Measurements from ENCODE around the gene CHAC1. TPM values are rescaled to one million over a fixed set of nuclear protein-coding genes. Genes with fewer than 3 reads are reported as not detected.

CHAC1 gene
- total RNA-seq, 2 experiments from 2014 or later: 40.4 to 55.6 TPM

Small RNA genes lying within 50 kb of the gene (small RNA-seq; reads per million reads assigned to genes)
- gene ISCA1P4: not detected

Other genes with a start within 250 kb of the CHAC1 start
- gene RMDN3, start 198.2 kb upstream of the CHAC1 start, total RNA-seq (2014; rRNA removed; shearing (Covaris generic)): 10.7 and 14.9 TPM in 2 replicates
- gene RMDN3, start 198.2 kb upstream of the CHAC1 start, total RNA-seq (2022): 21.5 and 23.7 TPM in 2 replicates
- 97.4 and 113 TPM in 2 replicates for gene GCHFR, start 189.4 kb upstream of the CHAC1 start, total RNA-seq (2014; rRNA removed; shearing (Covaris generic))
- gene GCHFR, start 189.4 kb upstream of the CHAC1 start, total RNA-seq (2022): 66.0 and 75.7 TPM in 2 replicates
- 4.0 and 4.7 TPM in 2 replicates for gene C15orf62, start 183.5 kb upstream of the CHAC1 start, total RNA-seq (2014; rRNA removed; shearing (Covaris generic))
- 2.4 and 2.7 TPM in 2 replicates for gene C15orf62, start 183.5 kb upstream of the CHAC1 start, total RNA-seq (2022)
- gene ZFYVE19, start 146.4 kb upstream of the CHAC1 start, total RNA-seq (2014; rRNA removed; shearing (Covaris generic)): 24.3 and 29.3 TPM in 2 replicates
- 18.8 and 22.8 TPM in 2 replicates for gene ZFYVE19, start 146.4 kb upstream of the CHAC1 start, total RNA-seq (2022)
- 24.2 and 39.2 TPM in 2 replicates for gene DNAJC17, start 146.0 kb upstream of the CHAC1 start, total RNA-seq (2014; rRNA removed; shearing (Covaris generic))
- gene DNAJC17, start 146.0 kb upstream of the CHAC1 start, total RNA-seq (2022): 38.8 and 39.9 TPM in 2 replicates
- gene PPP1R14D, start 124.8 kb upstream of the CHAC1 start, total RNA-seq (2014; rRNA removed; shearing (Covaris generic)): not detected in 2 replicates
- not detected in 2 replicates for gene PPP1R14D, start 124.8 kb upstream of the CHAC1 start, total RNA-seq (2022)
- 0.10 TPM in 1 of 2 replicates, not detected in the other for gene SPINT1, start 109.4 kb upstream of the CHAC1 start, total RNA-seq (2014; rRNA removed; shearing (Covaris generic))
- gene SPINT1, start 109.4 kb upstream of the CHAC1 start, total RNA-seq (2022): 2.0 and 2.4 TPM in 2 replicates
- gene RHOV, start 79.2 kb upstream of the CHAC1 start, total RNA-seq (2014; rRNA removed; shearing (Covaris generic)): 0.80 and 1.5 TPM in 2 replicates
- 0.63 and 0.85 TPM in 2 replicates for gene RHOV, start 79.2 kb upstream of the CHAC1 start, total RNA-seq (2022)
- gene VPS18, start 59.0 kb upstream of the CHAC1 start, total RNA-seq (2014; rRNA removed; shearing (Covaris generic)): 24.5 and 26.2 TPM in 2 replicates
- gene VPS18, start 59.0 kb upstream of the CHAC1 start, total RNA-seq (2022): 26.4 and 30.7 TPM in 2 replicates
- gene DLL4, start 24.1 kb upstream of the CHAC1 start, total RNA-seq (2014; rRNA removed; shearing (Covaris generic)): 0.19 TPM in 1 of 2 replicates, not detected in the other
- 0.15 TPM in 1 of 2 replicates, not detected in the other for gene DLL4, start 24.1 kb upstream of the CHAC1 start, total RNA-seq (2022)
- 31.7 and 47.1 TPM in 2 replicates for gene INO80, start 162.8 kb downstream of the CHAC1 start, total RNA-seq (2014; rRNA removed; shearing (Covaris generic))
- gene INO80, start 162.8 kb downstream of the CHAC1 start, total RNA-seq (2022): 30.0 and 35.1 TPM in 2 replicates

Data from OCI-LY7 (cell line).